Measurements from ENCODE around the gene PLEKHA7.
"Not testable (repeated sequence)": the region's sequence is repeated elsewhere in the genome, so short reads cannot be mapped to it uniquely, and the experiment has no call there.

Gene PLEKHA7

GRCh38 chr11:17014321-17014832 is at the start of gene PLEKHA7:
Gene PLEKHA7, minus strand, starts transcription at chr11:17014414. Its CDS starts 13 bp downstream, at chr11:17014401.
- no peaks in the 10 kb centered on the region for H3K9me3 ChIP-seq (ENCODE audit: low read length)
- H3K27me3 ChIP-seq (ENCODE audit: insufficient read depth, low read length), result no peaks in the 10 kb centered on the region
- peaks cover 10% of the 10 kb centered on the region for H3K4me1 ChIP-seq (ENCODE audit: insufficient read depth, low read length)
- peak within 1 kb of the TSS; percentile 97 for H2AFZ ChIP-seq (ENCODE audit: low read depth, low read length)
- peak within 1 kb of the TSS; percentile 71 for H3K4me3 ChIP-seq (ENCODE audit: low read length)
- H3K36me3 ChIP-seq (ENCODE audit: insufficient read depth, low read length), result peaks cover 6% of the 10 kb centered on the region

- H3K4me1 ChIP-seq (ENCODE audit: insufficient read depth, low read length), result no peaks in the 10 kb centered on the region
These were observed 49.2 kb upstream of the PLEKHA7 start for GRCh38 chr11:17063171-17064002.

GRCh38 chr11:17051146-17051545 is 36.9 kb upstream of the PLEKHA7 start:
- not testable (repeated sequence) for H3K4me1 ChIP-seq (ENCODE audit: insufficient read depth, low read length); H3K27me3 ChIP-seq (ENCODE audit: insufficient read depth, low read length); H2AFZ ChIP-seq (ENCODE audit: low read depth, low read length); H3K4me3 ChIP-seq (ENCODE audit: low read length); H3K36me3 ChIP-seq (ENCODE audit: insufficient read depth, low read length); H3K9me3 ChIP-seq (ENCODE audit: low read length)

More at GRCh38 chr11:17063171-17064002, 49.2 kb upstream of the PLEKHA7 start:
- no peaks in the 10 kb centered on the region for H3K9me3 ChIP-seq (ENCODE audit: low read length)
- H3K27me3 ChIP-seq (ENCODE audit: insufficient read depth, low read length), result no peaks in the 10 kb centered on the region
- no peak overlapping the region for H3K4me3 ChIP-seq (ENCODE audit: low read length)
- no peak overlapping the region for H2AFZ ChIP-seq (ENCODE audit: low read depth, low read length)
- H3K36me3 ChIP-seq (ENCODE audit: insufficient read depth, low read length), result no peaks in the 10 kb centered on the region

- not testable (repeated sequence) for H3K4me1 ChIP-seq (ENCODE audit: insufficient read depth, low read length); H2AFZ ChIP-seq (ENCODE audit: low read depth, low read length); H3K36me3 ChIP-seq (ENCODE audit: insufficient read depth, low read length); H3K4me3 ChIP-seq (ENCODE audit: low read length); H3K9me3 ChIP-seq (ENCODE audit: low read length); H3K27me3 ChIP-seq (ENCODE audit: insufficient read depth, low read length)
These were observed 34.3 kb upstream of the PLEKHA7 start for GRCh38 chr11:17048491-17048890.

GRCh38 chr11:17046690-17047089 is 32.5 kb upstream of the PLEKHA7 start:
- Histone ChIP-seq H3K27me3 (ENCODE audit: insufficient read depth, low read length) (no peaks in the 10 kb centered on the region), H3K36me3 (ENCODE audit: insufficient read depth, low read length) (no peaks in the 10 kb centered on the region), H3K9me3 (ENCODE audit: low read length) (no peaks in the 10 kb centered on the region), H3K4me3 (ENCODE audit: low read length) (no peak overlapping the region), H2AFZ (ENCODE audit: low read depth, low read length) (no peak overlapping the region), H3K4me1 (ENCODE audit: insufficient read depth, low read length) (no peaks in the 10 kb centered on the region)

GRCh38 chr11:17036666-17037658 is 22.7 kb upstream of the PLEKHA7 start:
- Histone ChIP-seq H3K9me3 (ENCODE audit: low read length) (peaks cover 13% of the 10 kb centered on the region), H3K27me3 (ENCODE audit: insufficient read depth, low read length) (no peaks in the 10 kb centered on the region), H3K4me3 (ENCODE audit: low read length) (no peak overlapping the region), H3K4me1 (ENCODE audit: insufficient read depth, low read length) (no peaks in the 10 kb centered on the region), H2AFZ (ENCODE audit: low read depth, low read length) (no peak overlapping the region), H3K36me3 (ENCODE audit: insufficient read depth, low read length) (no peaks in the 10 kb centered on the region)

- not testable (repeated sequence) for H3K4me3 ChIP-seq (ENCODE audit: low read length); H3K4me1 ChIP-seq (ENCODE audit: insufficient read depth, low read length); H2AFZ ChIP-seq (ENCODE audit: low read depth, low read length); H3K27me3 ChIP-seq (ENCODE audit: insufficient read depth, low read length); H3K36me3 ChIP-seq (ENCODE audit: insufficient read depth, low read length)
- H3K9me3 ChIP-seq (ENCODE audit: low read length), result peaks cover 13% of the 10 kb centered on the region
These were observed 19.8 kb upstream of the PLEKHA7 start for GRCh38 chr11:17034027-17034426.

- Histone ChIP-seq H3K4me1 (ENCODE audit: insufficient read depth, low read length) (no peaks in the 10 kb centered on the region), H3K9me3 (ENCODE audit: low read length) (no peaks in the 10 kb centered on the region), H3K4me3 (ENCODE audit: low read length) (no peak overlapping the region), H3K36me3 (ENCODE audit: insufficient read depth, low read length) (no peaks in the 10 kb centered on the region), H2AFZ (ENCODE audit: low read depth, low read length) (no peak overlapping the region), H3K27me3 (ENCODE audit: insufficient read depth, low read length) (no peaks in the 10 kb centered on the region)
These were observed 12.4 kb upstream of the PLEKHA7 start for GRCh38 chr11:17026487-17027082.

GRCh38 chr11:17024924-17025323 is 10.7 kb upstream of the PLEKHA7 start:
- Histone ChIP-seq H3K4me1 (ENCODE audit: insufficient read depth, low read length) (no peaks in the 10 kb centered on the region), H3K27me3 (ENCODE audit: insufficient read depth, low read length) (no peaks in the 10 kb centered on the region), H2AFZ (ENCODE audit: low read depth, low read length) (no peak overlapping the region), H3K9me3 (ENCODE audit: low read length) (no peaks in the 10 kb centered on the region), H3K36me3 (ENCODE audit: insufficient read depth, low read length) (no peaks in the 10 kb centered on the region), H3K4me3 (ENCODE audit: low read length) (no peak overlapping the region)

GRCh38 chr11:17021511-17021910 is 7.3 kb upstream of the PLEKHA7 start:
- Histone ChIP-seq H2AFZ (ENCODE audit: low read depth, low read length) (no peak overlapping the region), H3K36me3 (ENCODE audit: insufficient read depth, low read length) (no peaks in the 10 kb centered on the region), H3K4me1 (ENCODE audit: insufficient read depth, low read length) (no peaks in the 10 kb centered on the region), H3K4me3 (ENCODE audit: low read length) (no peak overlapping the region), H3K9me3 (ENCODE audit: low read length) (no peaks in the 10 kb centered on the region), H3K27me3 (ENCODE audit: insufficient read depth, low read length) (no peaks in the 10 kb centered on the region)

- no peaks in the 10 kb centered on the region for H3K9me3 ChIP-seq (ENCODE audit: low read length)
These were observed 6.6 kb upstream of the PLEKHA7 start for GRCh38 chr11:17020831-17021230.

GRCh38 chr11:17019232-17019631 is 5.0 kb upstream of the PLEKHA7 start:
- Histone ChIP-seq H2AFZ (ENCODE audit: low read depth, low read length) (no peak overlapping the region), H3K27me3 (ENCODE audit: insufficient read depth, low read length) (no peaks in the 10 kb centered on the region), H3K4me3 (ENCODE audit: low read length) (no peak overlapping the region), H3K36me3 (ENCODE audit: insufficient read depth, low read length) (no peaks in the 10 kb centered on the region), H3K9me3 (ENCODE audit: low read length) (no peaks in the 10 kb centered on the region), H3K4me1 (ENCODE audit: insufficient read depth, low read length) (no peaks in the 10 kb centered on the region)

More at GRCh38 chr11:17020831-17021230, 6.6 kb upstream of the PLEKHA7 start:
- H3K4me1 ChIP-seq (ENCODE audit: insufficient read depth, low read length), result no peaks in the 10 kb centered on the region
- no peak overlapping the region for H2AFZ ChIP-seq (ENCODE audit: low read depth, low read length)
- no peaks in the 10 kb centered on the region for H3K36me3 ChIP-seq (ENCODE audit: insufficient read depth, low read length)
- no peak overlapping the region for H3K4me3 ChIP-seq (ENCODE audit: low read length)
- H3K27me3 ChIP-seq (ENCODE audit: insufficient read depth, low read length), result no peaks in the 10 kb centered on the region
